Measurements from ENCODE around the gene LGR6. TPM values are rescaled to one million over a fixed set of nuclear protein-coding genes. Genes with fewer than 3 reads are reported as not detected.

The LGR6 gene
- total and polyA plus RNA-seq, 10 of the 15 experiments (the other 5 are each of a cell fraction or from before 2014, with no cell fraction given), result not detected

DNA sequence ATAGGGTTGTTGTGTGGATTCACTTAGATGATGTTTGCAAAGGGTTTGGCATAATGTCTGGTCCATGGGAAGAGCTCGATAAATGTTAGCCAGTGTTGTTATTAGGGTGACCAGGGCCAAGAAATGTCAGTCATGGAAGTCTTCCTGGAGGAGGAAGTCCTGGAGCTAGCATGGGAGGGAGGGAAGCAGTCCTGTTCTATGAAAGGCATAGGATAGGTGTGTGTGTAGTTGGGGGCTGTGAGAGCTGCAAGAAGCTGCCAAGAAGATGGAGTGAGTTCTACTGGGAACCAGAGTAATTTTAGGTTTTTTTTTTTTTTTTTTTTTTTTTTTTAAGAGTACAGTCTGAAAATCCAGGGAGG lies 4.7 kb downstream of the LGR6 start (continued):
- TF ChIP-seq, protein P1, sequence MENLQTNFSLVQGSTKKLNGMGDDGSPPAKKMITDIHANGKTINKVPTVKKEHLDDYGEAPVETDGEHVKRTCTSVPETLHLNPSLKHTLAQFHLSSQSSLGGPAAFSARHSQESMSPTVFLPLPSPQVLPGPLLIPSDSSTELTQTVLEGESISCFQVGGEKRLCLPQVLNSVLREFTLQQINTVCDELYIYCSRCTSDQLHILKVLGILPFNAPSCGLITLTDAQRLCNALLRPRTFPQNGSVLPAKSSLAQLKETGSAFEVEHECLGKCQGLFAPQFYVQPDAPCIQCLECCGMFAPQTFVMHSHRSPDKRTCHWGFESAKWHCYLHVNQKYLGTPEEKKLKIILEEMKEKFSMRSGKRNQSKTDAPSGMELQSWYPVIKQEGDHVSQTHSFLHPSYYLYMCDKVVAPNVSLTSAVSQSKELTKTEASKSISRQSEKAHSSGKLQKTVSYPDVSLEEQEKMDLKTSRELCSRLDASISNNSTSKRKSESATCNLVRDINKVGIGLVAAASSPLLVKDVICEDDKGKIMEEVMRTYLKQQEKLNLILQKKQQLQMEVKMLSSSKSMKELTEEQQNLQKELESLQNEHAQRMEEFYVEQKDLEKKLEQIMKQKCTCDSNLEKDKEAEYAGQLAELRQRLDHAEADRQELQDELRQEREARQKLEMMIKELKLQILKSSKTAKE (IDR thresholded peaks at IDR 0.05; ENCODE audit: low read depth, poor library complexity, severe bottlenecking), result no peak

DNA sequence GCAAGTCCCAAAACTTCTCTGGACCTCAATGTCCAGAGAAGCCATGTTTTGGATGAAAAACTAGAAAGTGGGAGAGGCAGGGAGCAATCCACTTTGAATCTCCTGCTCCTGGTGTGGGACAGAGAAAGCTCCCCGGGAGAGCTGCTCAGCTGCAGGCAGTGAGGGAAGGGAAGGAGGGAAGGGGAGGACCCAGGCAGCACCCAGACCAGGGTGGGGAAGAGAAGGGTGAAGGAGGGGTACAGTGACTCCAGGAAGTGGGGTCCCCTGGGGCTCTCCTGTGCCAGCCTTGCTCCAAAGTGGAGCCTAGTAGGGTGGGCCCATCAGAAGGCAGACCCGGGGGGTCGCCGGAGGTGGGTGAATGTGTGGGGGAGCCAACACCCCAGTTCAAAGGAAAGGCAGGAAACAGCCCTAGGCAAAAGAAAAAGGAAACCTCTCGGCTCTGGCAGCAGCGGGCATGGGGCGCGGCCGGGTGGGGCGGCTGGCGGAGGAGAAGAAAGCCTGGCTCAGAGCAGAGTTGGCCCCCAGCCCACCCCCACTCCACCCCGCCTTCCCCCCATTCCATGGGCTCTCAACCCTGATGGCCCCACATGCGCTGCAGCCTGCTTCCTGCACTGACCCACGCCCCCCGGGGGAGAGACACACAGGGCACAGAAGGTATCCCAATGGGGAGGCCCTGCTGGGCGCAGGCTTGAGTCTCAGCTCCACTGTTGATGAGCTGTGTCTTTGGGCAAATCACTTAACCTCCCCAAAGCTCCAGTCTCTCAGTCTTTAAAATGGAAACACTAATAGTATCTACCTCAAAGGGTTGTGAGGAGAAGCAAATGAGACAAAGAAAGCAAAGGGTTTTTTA lies 5.7 kb downstream of the LGR6 start:
- ChIA-PET SMC1A (ENCODE audit: uncharacterized antibody, unreplicated experiment) (no interaction called here), CTCF (interaction anchor here (0.7 to 1.5 kb wide), 4 partner anchors 9 to 117 kb away, joined by 3 to 9 read pairs (median 4); no protein-coding TSS in a partner anchor), POLR2A (no interaction called here), RAD21 (ENCODE audit: unreplicated experiment) (interaction anchor here (1.7 kb wide), 1 partner anchor 11 kb away, joined by 5 read pairs; no protein-coding TSS in a partner anchor)
- Histone ChIP-seq H3K9ac (ENCODE audit: control insufficient read depth, insufficient read depth, low read length) (no peak overlapping the region), H3K9me3 (replicated peaks; ENCODE audit: control insufficient read depth, insufficient read depth, low read length) (no peaks in the 10 kb centered on the region), H3K4me2 (ENCODE audit: control insufficient read depth, insufficient read depth) (no peak overlapping the region), H3K27ac (ENCODE audit: control insufficient read depth, insufficient read depth) (no peak overlapping the region), H3K79me2 (ENCODE audit: control insufficient read depth, insufficient read depth, low read length) (no peaks in the 10 kb centered on the region), H4K20me1 (ENCODE audit: control insufficient read depth, insufficient read depth) (no peaks in the 10 kb centered on the region), H3K27me3 (replicated peaks in 1 of 2; ENCODE audit: control insufficient read depth in 2 of 2, insufficient read depth in 2 of 2, low read length in 1 of 2) (peaks cover 6% of the 10 kb centered on the region in 2 experiments; a peak in 3 of 4 replicates), H3K36me3 (ENCODE audit: control insufficient read depth in 2 of 2, insufficient read depth in 2 of 2, low read length in 1 of 2) (no peaks in the 10 kb centered on the region), H3K4me3 (no peak overlapping the region), H2AFZ (ENCODE audit: control insufficient read depth, low read depth, low read length) (no peak overlapping the region), H3K4me1 (ENCODE audit: control insufficient read depth, insufficient read depth, low read length) (no peaks in the 10 kb centered on the region)
- intact Hi-C loops (cut with micrococcal nuclease; ENCODE audit: unreplicated experiment), result loop anchor here (10.0 kb wide), 1 partner anchor 76 kb away; no protein-coding TSS in a partner anchor
- in situ Hi-C loops (cut with MboI), result no loop called here
- FAIRE-seq (no peak), DNase-seq (ENCODE audit: low read depth, low spot score) (no peak), ATAC-seq (no peak)
- BruUV-seq (replicated peaks), result no TSS peak
- no peak for TF ChIP-seq PAX8 (IDR thresholded peaks at IDR 0.05)
- no peak for TF ChIP-seq RUNX3 (IDR thresholded peaks at IDR 0.05; ENCODE audit: low read length)
- TF ChIP-seq MLLT1 (IDR thresholded peaks at IDR 0.05), result no peak
- no peak for TF ChIP-seq ZNF24 (IDR thresholded peaks at IDR 0.05)
- no peak for TF ChIP-seq FOXM1 (IDR thresholded peaks at IDR 0.05; ENCODE audit: low read depth, low read length)
- no peak for TF ChIP-seq TBL1XR1 (IDR thresholded peaks at IDR 0.05; ENCODE audit: low read depth, low read length)
- TF ChIP-seq, protein P2, sequence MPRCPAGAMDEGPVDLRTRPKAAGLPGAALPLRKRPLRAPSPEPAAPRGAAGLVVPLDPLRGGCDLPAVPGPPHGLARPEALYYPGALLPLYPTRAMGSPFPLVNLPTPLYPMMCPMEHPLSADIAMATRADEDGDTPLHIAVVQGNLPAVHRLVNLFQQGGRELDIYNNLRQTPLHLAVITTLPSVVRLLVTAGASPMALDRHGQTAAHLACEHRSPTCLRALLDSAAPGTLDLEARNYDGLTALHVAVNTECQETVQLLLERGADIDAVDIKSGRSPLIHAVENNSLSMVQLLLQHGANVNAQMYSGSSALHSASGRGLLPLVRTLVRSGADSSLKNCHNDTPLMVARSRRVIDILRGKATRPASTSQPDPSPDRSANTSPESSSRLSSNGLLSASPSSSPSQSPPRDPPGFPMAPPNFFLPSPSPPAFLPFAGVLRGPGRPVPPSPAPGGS (IDR thresholded peaks at IDR 0.05; ENCODE audit: borderline replicate concordance, insufficient read depth, low read depth, low read length, poor library complexity, severe bottlenecking), result no peak
- TF ChIP-seq TAF1 (IDR thresholded peaks at IDR 0.05; ENCODE audit: borderline replicate concordance, low read depth, low read length), result no peak
- TF ChIP-seq BCL11A (IDR thresholded peaks at IDR 0.05; ENCODE audit: low read depth, low read length), result no peak
- no peak for TF ChIP-seq CEBPB (IDR thresholded peaks at IDR 0.05; ENCODE audit: borderline replicate concordance in 1 of 2, low read depth in 2 of 2, low read length in 2 of 2)
- TF ChIP-seq, protein P3, sequence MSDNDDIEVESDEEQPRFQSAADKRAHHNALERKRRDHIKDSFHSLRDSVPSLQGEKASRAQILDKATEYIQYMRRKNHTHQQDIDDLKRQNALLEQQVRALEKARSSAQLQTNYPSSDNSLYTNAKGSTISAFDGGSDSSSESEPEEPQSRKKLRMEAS (IDR thresholded peaks at IDR 0.05; ENCODE audit: low read depth, low read length), result no peak
- no peak for TF ChIP-seq NFYB (IDR thresholded peaks at IDR 0.05; ENCODE audit: insufficient read depth, low read depth, low read length)
- TF ChIP-seq ZNF384 (IDR thresholded peaks at IDR 0.05; ENCODE audit: borderline replicate concordance, low read depth, low read length), result no peak
- TF ChIP-seq SP1 (IDR thresholded peaks at IDR 0.05; ENCODE audit: low read depth, low read length), result no peak
- WGBS (ENCODE audit: insufficient coverage, insufficient replicate concordance, low lambda C conversion rate, missing lambda C conversion rate), result 2% methylated on average over 8 of the region's 16 CpGs
